H1 (cell line): ENCODE results near the gene RSBN1. TPM values are rescaled to one million over a fixed set of nuclear protein-coding genes. Genes with fewer than 3 reads are reported as not detected.

ENCODE experiments used
- CTCF ChIA-PET: fragments of 300-600 bp; sonication (Branson Sonifier 250); formaldehyde crosslinking; loops from one replicate; lab custom pipeline; 2021; ENCODE audit not compliant: partially characterized antibody; lab: Charles Lee
- POLR2A ChIA-PET: fragments of 300-600 bp; sonication (Branson Sonifier 250); formaldehyde crosslinking; loops from one replicate; lab custom pipeline; 2021; ENCODE audit warnings: inconsistent platforms; ENCODE audit not compliant: partially characterized antibody; lab: Charles Lee
- DNase-seq, 2 experiments: peaks; one replicate each; pipeline versions ENCODE4 v3.0.0 to v3.0.0-alpha.2; 2010 to 2022; ENCODE audit warnings: low spot score in 2 of 2, low read depth in 1 of 2, mixed read lengths in 1 of 2
- FAIRE-seq: peaks from 2 replicates; lab custom pipeline; 2011; peaks lifted over from hg19 to GRCh38; lab: Jason Lieb, UNC
- H2AFZ ChIP-seq: 2 replicates; pipeline ENCODE4 v1.8.1; 2012; ENCODE audit warnings: low read length, inconsistent platforms
- H2AK5ac ChIP-seq: 2 replicates; pipeline ENCODE4 v1.6.1; 2013; ENCODE audit warnings: low read depth, low read length
- H2BK120ac ChIP-seq: replicated peaks from 2 replicates; pipeline ENCODE3; 2013; ENCODE audit warnings: low read depth, low read length, inconsistent platforms
- H2BK12ac ChIP-seq: 2 replicates; pipeline ENCODE4 v1.6.1; 2013; ENCODE audit warnings: low read depth, low read length
- H2BK15ac ChIP-seq: 2 replicates; pipeline ENCODE4 v1.6.1; 2013; ENCODE audit warnings: low read length
- H2BK20ac ChIP-seq: 2 replicates; pipeline ENCODE4 v1.6.1; 2013; ENCODE audit warnings: low read length
- H2BK5ac ChIP-seq: 2 replicates; pipeline ENCODE4 v1.6.1; 2013; ENCODE audit warnings: low read depth, low read length
- H3K14ac ChIP-seq: 2 replicates; pipeline ENCODE4 v1.6.1; 2013; ENCODE audit warnings: inconsistent platforms; ENCODE audit not compliant: insufficient read length
- H3K18ac ChIP-seq: 2 replicates; pipeline ENCODE4 v1.6.1; 2013; ENCODE audit warnings: low read length; ENCODE audit errors: extremely low read depth
- H3K23ac ChIP-seq: 2 replicates; pipeline ENCODE4 v1.6.1; 2013; ENCODE audit warnings: inconsistent platforms; ENCODE audit not compliant: insufficient read length
- H3K23me2 ChIP-seq: 2 replicates; pipeline ENCODE4 v1.6.1; 2013; ENCODE audit warnings: low read depth, low read length
- H3K27ac ChIP-seq: 2 replicates; pipeline ENCODE4 v1.6.1; 2011; ENCODE audit warnings: low read depth, low read length, inconsistent platforms
- H3K27me3 ChIP-seq, 4 experiments: replicated peaks in 1 of 4; 1 replicate in 1 of 4; 2 replicates in 3 of 4; pipeline versions ENCODE4 v1.6.1 to v1.8.1; 2011 to 2013; ENCODE audit warnings: low read length in 3 of 4, mild to moderate bottlenecking in 3 of 4, inconsistent platforms in 2 of 4, mixed read lengths in 2 of 4, moderate library complexity in 1 of 4; ENCODE audit not compliant: control insufficient read depth in 3 of 4, insufficient read depth in 3 of 4; ENCODE audit errors: extremely low read depth in 1 of 4
- H3K36me3 ChIP-seq, 4 experiments: 2 replicates each; pipeline versions ENCODE4 v1.6.1 to v1.8.1; 2011 to 2013; ENCODE audit warnings: mild to moderate bottlenecking in 4 of 4, low read length in 3 of 4, moderate library complexity in 2 of 4, control low read depth in 1 of 4, inconsistent platforms in 1 of 4; ENCODE audit not compliant: insufficient read depth in 4 of 4, control insufficient read depth in 2 of 4
- H3K4ac ChIP-seq: replicated peaks from 2 replicates; pipeline ENCODE3; 2013; ENCODE audit warnings: low read length, low read depth, mixed read lengths, inconsistent platforms; ENCODE audit not compliant: insufficient read length
- H3K4me1 ChIP-seq, 4 experiments: replicated peaks in 1 of 4; 1 replicate in 1 of 4; 2 replicates in 3 of 4; pipeline versions ENCODE4 v1.6.1 to v1.8.1; 2011 to 2013; ENCODE audit warnings: low read length in 3 of 4, inconsistent platforms in 2 of 4, mixed read lengths in 1 of 4; ENCODE audit not compliant: insufficient read depth in 4 of 4, control insufficient read depth in 3 of 4
- H3K4me2 ChIP-seq, 2 experiments: 2 replicates each; pipeline versions ENCODE4 v1.6.1 to v1.8.1; 2011 to 2013; ENCODE audit warnings: low read depth in 2 of 2, low read length in 2 of 2, control low read depth in 1 of 2, inconsistent platforms in 1 of 2, mild to moderate bottlenecking in 1 of 2; ENCODE audit not compliant: insufficient read depth in 1 of 2
- H3K4me3 ChIP-seq, 4 experiments: fragments of 200-600, 300-600 bp in 1 of 4; sonication (generic), shearing (Covaris generic), sonication (Bioruptor Twin) in 1 of 4; 2 replicates each; pipeline versions ENCODE4 v1.5.1 to v1.8.1; 2011 to 2016; ENCODE audit warnings: low read length in 4 of 4, low read depth in 3 of 4, control low read depth in 2 of 4, inconsistent platforms in 2 of 4, mild to moderate bottlenecking in 2 of 4, mixed read lengths in 1 of 4, moderate library complexity in 1 of 4; ENCODE audit not compliant: insufficient read depth in 2 of 4; ENCODE audit errors: extremely low read depth in 1 of 4
- H3K56ac ChIP-seq: replicated peaks from 2 replicates; pipeline ENCODE3; 2013; ENCODE audit warnings: low read depth, mild to moderate bottlenecking, mixed read lengths, low read length, inconsistent platforms; ENCODE audit not compliant: insufficient read length
- H3K79me1 ChIP-seq: 2 replicates; pipeline ENCODE4 v1.6.1; 2013; ENCODE audit warnings: low read depth, low read length, control low read depth
- H3K79me2 ChIP-seq, 2 experiments: 2 replicates each; pipeline versions ENCODE4 v1.6.1 to v1.8.1; 2012 to 2013; ENCODE audit warnings: low read length in 2 of 2, mild to moderate bottlenecking in 2 of 2, inconsistent platforms in 1 of 2; ENCODE audit not compliant: insufficient read depth in 2 of 2, control insufficient read depth in 1 of 2
- H3K9ac ChIP-seq, 4 experiments: replicated peaks in 1 of 4; 1 replicate in 1 of 4; 2 replicates in 3 of 4; pipeline versions ENCODE4 v1.6.1 to v1.8.1; 2011 to 2013; ENCODE audit warnings: low read depth in 3 of 4, low read length in 3 of 4, control low read depth in 2 of 4, mild to moderate bottlenecking in 2 of 4, moderate library complexity in 2 of 4, inconsistent platforms in 1 of 4; ENCODE audit errors: extremely low read depth in 1 of 4
- H3K9me3 ChIP-seq, 2 experiments: 2 replicates each; pipeline versions ENCODE4 v1.6.1 to v1.8.1; 2012 to 2013; ENCODE audit warnings: mild to moderate bottlenecking in 2 of 2, moderate library complexity in 2 of 2, control low read depth in 1 of 2, inconsistent platforms in 1 of 2, low read depth in 1 of 2, low read length in 1 of 2, mixed read lengths in 1 of 2; ENCODE audit not compliant: insufficient read depth in 2 of 2
- H4K20me1 ChIP-seq, 2 experiments: replicated peaks in 1 of 2; 2 replicates each; pipeline versions ENCODE3 to v1.8.1; 2011 to 2013; ENCODE audit warnings: inconsistent platforms in 2 of 2, low read length in 2 of 2, mild to moderate bottlenecking in 1 of 2; ENCODE audit not compliant: insufficient read depth in 2 of 2, control insufficient read depth in 1 of 2
- H4K5ac ChIP-seq: 2 replicates; pipeline ENCODE4 v1.6.1; 2013; ENCODE audit warnings: low read length, low read depth, mixed read lengths, inconsistent platforms; ENCODE audit not compliant: insufficient read length
- H4K8ac ChIP-seq: 2 replicates; pipeline ENCODE4 v1.8.0; 2013; ENCODE audit warnings: mild to moderate bottlenecking, moderate library complexity, low read length, inconsistent platforms; ENCODE audit not compliant: insufficient read depth; ENCODE audit errors: extremely low read depth
- H4K91ac ChIP-seq: replicated peaks from 2 replicates; pipeline ENCODE3; 2013; ENCODE audit warnings: low read length, mixed read lengths, inconsistent platforms; ENCODE audit not compliant: insufficient read length
- ASH2L ChIP-seq: fragments of 200-600, 300-600 bp; sonication (generic); IDR thresholded peaks from one replicate; pipeline ENCODE4 v1.7.1; 2017; ENCODE audit warnings: low read length
- CREB1 ChIP-seq: IDR thresholded peaks from 2 replicates; pipeline ENCODE4 v1.6.1; 2012; ENCODE audit warnings: inconsistent platforms
- HDAC6 ChIP-seq: IDR thresholded peaks from one replicate; pipeline ENCODE4 v1.7.1; 2012; ENCODE audit warnings: low read depth, mild to moderate bottlenecking, inconsistent platforms, low read length, moderate library complexity
- POU5F1 ChIP-seq: IDR thresholded peaks from 2 replicates; pipeline ENCODE4 v1.6.1; 2011; ENCODE audit warnings: low read depth, mild to moderate bottlenecking, low read length, moderate library complexity
- RAD21 ChIP-seq, 2 experiments: IDR thresholded peaks in 1 of 2; conservative IDR thresholded peaks in 1 of 2; 2 replicates each; pipeline ENCODE4 v1.6.1; 2011; ENCODE audit warnings: low read depth in 2 of 2, low read length in 2 of 2, improper control_type of control experiment in 1 of 2, inconsistent platforms in 1 of 2, mild to moderate bottlenecking in 1 of 2, moderate library complexity in 1 of 2
- YY1 ChIP-seq: IDR thresholded peaks from 2 replicates; pipeline ENCODE4 v1.6.1; 2011; ENCODE audit warnings: low read depth, mild to moderate bottlenecking, low read length
- WGBS, 2 experiments: shearing (Covaris generic) in 1 of 2; methylation state at CpG; one replicate each; pipeline versions ENCODE4 v1.1.6 to v1.1.7; 2013 to 2015; ENCODE audit warnings: low lambda C conversion rate in 2 of 2, mixed read lengths in 2 of 2, inconsistent platforms in 1 of 2, low coverage in 1 of 2, missing lambda C conversion rate in 1 of 2; ENCODE audit not compliant: insufficient replicate concordance in 2 of 2, insufficient coverage in 1 of 2, insufficient read length in 1 of 2; ENCODE audit errors: extremely low coverage in 1 of 2, missing lambda C conversion rate in 1 of 2; 5-methylcytosine and 5-hydroxymethylcytosine counted together
- polyA plus RNA-seq, 7 experiments: library from polyadenylated mRNA; depleted of rRNA in 3 of 7; stranded (reverse) in 5 of 7; unstranded in 2 of 7; fragments of >200 nt in 5 of 7; fragments of 200-250 nt in 2 of 7; gene quantifications; 1 replicate in 5 of 7; 2 replicates in 1 of 7; 4 replicates in 1 of 7; pipeline versions ENCODE4 v1.2.1 to v1.2.3, GENCODE V29; 2011 to 2013; ENCODE audit warnings: missing spikeins in 2 of 7, mixed read lengths in 2 of 7
- total RNA-seq: library from RNA; stranded (reverse); fragmentation: NEBNext Ultra II Directional; extraction: Animal tissue kit (Norgen Biotek cat#: 25700); gene quantifications from 2 replicates; pipeline ENCODE4 v1.2.1, GENCODE V29; 2021
- TF ChIP-seq, protein P1 (sequence below), 3 experiments: IDR thresholded peaks; 1 replicate in 2 of 3; 2 replicates in 1 of 3; pipeline versions ENCODE4 v1.5.1 to v1.6.1; 2011; ENCODE audit warnings: low read length in 3 of 3, mild to moderate bottlenecking in 3 of 3, inconsistent platforms in 2 of 3, low read depth in 1 of 3, moderate library complexity in 1 of 3; ENCODE audit not compliant: insufficient read depth in 1 of 3; ENCODE audit errors: control extremely low read depth in 1 of 3

Gene RSBN1
- total and polyA plus RNA-seq, 2 of the 8 experiments (the other 6 are each of a cell fraction or from before 2014, with no cell fraction given), result 4.2 to 17.6 TPM

- no peaks in the 10 kb centered on the region for H3K79me1 ChIP-seq
- H3K56ac ChIP-seq, result no peak overlapping the region
- H3K14ac ChIP-seq, result no peak overlapping the region
- no peaks in the 10 kb centered on the region for H3K9me3 ChIP-seq
- no peak for TF ChIP-seq CREB1
- TF ChIP-seq ASH2L, result no peak
- TF ChIP-seq, protein P1, sequence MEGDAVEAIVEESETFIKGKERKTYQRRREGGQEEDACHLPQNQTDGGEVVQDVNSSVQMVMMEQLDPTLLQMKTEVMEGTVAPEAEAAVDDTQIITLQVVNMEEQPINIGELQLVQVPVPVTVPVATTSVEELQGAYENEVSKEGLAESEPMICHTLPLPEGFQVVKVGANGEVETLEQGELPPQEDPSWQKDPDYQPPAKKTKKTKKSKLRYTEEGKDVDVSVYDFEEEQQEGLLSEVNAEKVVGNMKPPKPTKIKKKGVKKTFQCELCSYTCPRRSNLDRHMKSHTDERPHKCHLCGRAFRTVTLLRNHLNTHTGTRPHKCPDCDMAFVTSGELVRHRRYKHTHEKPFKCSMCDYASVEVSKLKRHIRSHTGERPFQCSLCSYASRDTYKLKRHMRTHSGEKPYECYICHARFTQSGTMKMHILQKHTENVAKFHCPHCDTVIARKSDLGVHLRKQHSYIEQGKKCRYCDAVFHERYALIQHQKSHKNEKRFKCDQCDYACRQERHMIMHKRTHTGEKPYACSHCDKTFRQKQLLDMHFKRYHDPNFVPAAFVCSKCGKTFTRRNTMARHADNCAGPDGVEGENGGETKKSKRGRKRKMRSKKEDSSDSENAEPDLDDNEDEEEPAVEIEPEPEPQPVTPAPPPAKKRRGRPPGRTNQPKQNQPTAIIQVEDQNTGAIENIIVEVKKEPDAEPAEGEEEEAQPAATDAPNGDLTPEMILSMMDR (IDR thresholded peaks at IDR 0.05; ENCODE audit: control extremely low read depth in 1 of 3, insufficient read depth in 1 of 3, low read depth in 1 of 3, low read length in 3 of 3), result peak in 2 of 3 experiments; percentile 22 to 24; a peak in 2 of 4 replicates
- peak in 1 of 2 experiments; percentile 45; a peak in 3 of 4 replicates for TF ChIP-seq RAD21 (IDR thresholded peaks at IDR 0.05 in 1 of 2, conservative IDR thresholded peaks at IDR 0.05 in 1 of 2; ENCODE audit: low read depth in 2 of 2, low read length in 2 of 2)
- no peak for TF ChIP-seq POU5F1
- TF ChIP-seq YY1, result no peak
- no peak for TF ChIP-seq HDAC6
- H4K91ac ChIP-seq, result no peak overlapping the region
- H3K4ac ChIP-seq, result no peak overlapping the region
- no peak overlapping the region for H4K5ac ChIP-seq
- ChIA-PET POLR2A (no interaction called here), CTCF (interaction anchor here (0.6 to 2.7 kb wide), 26 partner anchors 13 to 1331 kb away, joined by 3 to 14 read pairs (median 4); partner anchors contain the start of genes AP4B1 and OLFML3)
- no peak overlapping the region for H3K18ac ChIP-seq
- H3K36me3 ChIP-seq, result no peaks in the 10 kb centered on the region
- H2BK20ac ChIP-seq, result no peak overlapping the region
- H2AFZ ChIP-seq, result no peak overlapping the region
- no peak overlapping the region for H3K4me2 ChIP-seq
- FAIRE-seq (no peak), DNase-seq (no peak)
- H4K20me1 ChIP-seq, result no peaks in the 10 kb centered on the region
- H3K27me3 ChIP-seq, result no peaks in the 10 kb centered on the region
- H2BK15ac ChIP-seq, result no peak overlapping the region
- H3K79me2 ChIP-seq, result no peaks in the 10 kb centered on the region
- H2BK5ac ChIP-seq, result no peak overlapping the region
- no peak overlapping the region for H3K27ac ChIP-seq
- no peaks in the 10 kb centered on the region; the same call in 1 of the 2 replicates for H3K23me2 ChIP-seq
- H2AK5ac ChIP-seq, result no peak overlapping the region
- 39% methylated on average over 4 of the region's 4 CpGs; no CpG with 5 or more reads in 1 of the 2 experiments for WGBS, 2 experiments
- H2BK120ac ChIP-seq, result no peak overlapping the region
- H4K8ac ChIP-seq, result no peak overlapping the region
- H3K9ac ChIP-seq, result no peak overlapping the region
- H2BK12ac ChIP-seq, result no peak overlapping the region
- no peak overlapping the region for H3K4me3 ChIP-seq
- no peaks in the 10 kb centered on the region for H3K4me1 ChIP-seq
- no peak overlapping the region for H3K23ac ChIP-seq
Measured at GRCh38 chr1:113835686-113836290, 23.5 kb upstream of the RSBN1 start.
